Amygdala (tissue), 56 donors: ENCODE measurements around the gene EEF1AKMT1.

Experiments used
- DNase-seq, 56 donors: peaks; one replicate each; lab custom pipeline; 2025; lab: John Stamatoyannopoulos, UW

The EEF1AKMT1 gene

GRCh38 chr13:20721058-20721453 is 52.7 kb downstream of the EEF1AKMT1 start:
- DNase-seq: no peak

GRCh38 chr13:20720499-20720898 is 53.3 kb downstream of the EEF1AKMT1 start:
- DNase-seq: no peak

- DNase-seq: no peak
Observed at GRCh38 chr13:20719783-20720182, 54.0 kb downstream of the EEF1AKMT1 start.

DNA sequence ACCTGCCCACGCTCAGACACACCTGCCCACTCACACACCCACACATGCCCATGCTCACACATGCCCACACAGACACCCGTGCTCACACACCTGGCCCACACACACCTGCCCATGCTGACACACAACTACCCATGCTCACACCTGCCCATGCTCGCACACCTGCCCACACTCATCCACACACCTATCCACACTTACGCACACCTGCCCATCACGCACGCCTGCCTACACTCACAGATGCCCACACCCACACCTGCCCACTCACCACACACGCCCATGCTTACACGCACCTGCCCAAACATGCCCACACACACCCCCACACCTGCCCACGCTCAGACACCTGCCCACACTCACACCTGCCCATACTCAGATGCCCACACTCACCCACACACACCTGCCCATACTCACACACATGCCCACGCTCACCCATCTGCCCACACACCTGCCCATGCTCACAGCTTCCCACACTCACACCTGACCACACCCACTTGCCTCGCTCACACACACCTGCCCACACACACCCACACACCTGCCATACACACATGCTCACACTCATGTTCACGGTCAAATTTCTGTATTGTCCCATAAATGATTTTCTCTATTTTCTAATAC is 54.7 kb downstream of the EEF1AKMT1 start:
- DNase-seq: no peak

DNA sequence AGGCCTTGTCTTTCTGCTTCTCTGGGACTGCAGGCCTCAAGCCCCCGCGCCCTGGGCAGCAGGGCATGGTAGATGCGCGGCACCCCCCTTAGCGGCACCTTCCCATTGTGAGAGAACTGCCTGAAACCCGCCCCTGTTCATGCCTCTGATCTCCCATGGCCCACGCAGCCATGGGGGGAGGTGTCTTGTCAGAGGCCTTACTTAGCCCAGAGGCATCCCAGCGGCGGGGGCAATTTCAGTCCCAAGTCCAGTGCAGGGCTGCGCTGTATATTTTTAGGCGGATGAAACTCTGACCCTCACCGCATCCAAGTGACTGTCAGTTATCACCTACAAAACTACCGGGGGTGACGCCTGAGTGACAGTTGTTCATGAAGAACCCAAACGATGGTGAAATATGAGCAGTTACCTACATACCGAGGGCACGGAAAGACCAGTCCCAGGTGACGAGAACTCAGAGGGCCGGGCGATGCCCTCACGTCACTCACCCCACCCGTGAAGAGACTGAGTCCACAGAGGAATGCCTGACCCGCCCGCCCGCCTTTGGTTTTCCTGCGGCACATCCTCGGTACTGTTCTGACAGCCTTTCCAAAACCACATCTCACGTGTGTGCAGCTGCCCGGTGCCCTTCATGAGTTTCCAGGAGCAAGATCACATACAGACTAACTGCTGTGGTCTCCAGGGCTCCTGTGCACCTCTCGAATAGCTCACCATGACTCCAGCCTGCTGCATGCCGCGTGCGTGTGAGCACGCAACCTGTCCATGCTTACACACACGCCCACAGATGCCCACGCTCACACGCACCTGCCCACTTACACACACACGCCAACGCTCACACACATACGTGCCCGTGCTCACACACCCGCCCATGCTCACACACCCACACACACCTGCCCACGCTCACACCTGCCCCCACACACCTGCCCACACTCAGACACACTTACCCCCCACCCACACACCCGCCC is 55.9 kb downstream of the EEF1AKMT1 start:
- DNase-seq: no peak

- no peak for DNase-seq
Observed at GRCh38 chr13:20716951-20717350, 56.8 kb downstream of the EEF1AKMT1 start.

- no peak for DNase-seq
Observed at GRCh38 chr13:20715330-20715712, 58.4 kb downstream of the EEF1AKMT1 start.

- no peak for DNase-seq
Observed at GRCh38 chr13:20714563-20715329, 59.0 kb downstream of the EEF1AKMT1 start.

DNA sequence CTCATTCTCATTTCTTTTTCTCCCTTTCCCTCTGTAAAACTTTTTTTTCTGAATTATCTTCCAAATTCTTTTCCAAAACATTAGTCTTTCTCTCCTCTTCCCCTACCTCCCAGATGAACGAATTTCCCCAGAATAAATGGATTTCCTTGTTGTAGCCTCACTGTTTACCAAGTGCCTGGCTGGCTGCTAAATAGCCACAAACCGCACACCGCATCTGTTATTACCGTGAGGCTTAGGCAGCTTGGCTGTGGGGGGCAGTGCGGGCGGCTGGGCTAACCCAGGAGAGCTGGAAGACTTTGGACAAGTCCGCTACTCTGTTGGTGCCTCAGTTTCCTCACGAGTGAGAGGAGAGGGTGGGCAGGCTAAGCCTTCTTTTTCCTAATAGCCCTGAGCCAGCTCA is 59.6 kb downstream of the EEF1AKMT1 start:
- no peak for DNase-seq

DNA sequence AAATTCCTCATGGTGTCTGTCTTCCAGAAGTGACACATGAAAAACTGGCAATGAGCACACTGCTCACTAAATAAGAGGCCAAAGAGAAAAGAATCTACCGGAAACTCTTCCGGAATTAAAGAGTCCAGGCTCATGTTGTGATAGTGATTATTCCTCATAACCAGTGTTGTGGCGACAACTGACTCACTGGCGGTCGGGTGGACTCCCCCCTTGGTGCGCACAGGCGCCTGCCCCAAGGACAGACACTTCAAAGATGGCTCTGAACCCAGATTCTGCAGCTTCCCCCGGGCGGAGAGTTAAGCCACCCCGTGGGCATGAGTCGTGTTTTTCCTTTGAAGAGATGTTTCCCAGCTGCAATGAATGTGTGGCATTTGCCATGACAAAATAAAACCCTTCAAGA is 60.0 kb downstream of the EEF1AKMT1 start:
- DNase-seq: peak in 7 of 56 donors; percentile 19 to 40 (median 32)

DNA sequence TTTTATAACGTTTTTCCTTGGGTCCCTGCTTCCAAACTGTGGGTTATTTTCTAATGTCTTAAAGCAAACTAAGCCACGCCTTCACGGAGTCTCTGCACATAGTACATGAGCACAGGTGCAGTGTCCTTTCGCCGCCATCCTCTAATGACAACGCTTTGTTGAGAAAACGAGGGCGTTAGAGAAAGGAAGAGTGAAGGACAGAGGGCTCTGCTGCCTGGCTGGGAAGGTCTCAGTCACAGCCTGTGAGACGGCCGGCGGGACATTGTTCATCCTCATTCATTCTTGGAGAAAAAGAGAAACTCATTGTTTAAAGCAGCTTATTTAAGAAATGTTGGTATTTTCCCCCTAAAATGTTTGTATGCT is 60.8 kb downstream of the EEF1AKMT1 start:
- DNase-seq: no peak

GRCh38 chr13:20711301-20712044 is 62.3 kb downstream of the EEF1AKMT1 start:
- DNase-seq: no peak

DNA sequence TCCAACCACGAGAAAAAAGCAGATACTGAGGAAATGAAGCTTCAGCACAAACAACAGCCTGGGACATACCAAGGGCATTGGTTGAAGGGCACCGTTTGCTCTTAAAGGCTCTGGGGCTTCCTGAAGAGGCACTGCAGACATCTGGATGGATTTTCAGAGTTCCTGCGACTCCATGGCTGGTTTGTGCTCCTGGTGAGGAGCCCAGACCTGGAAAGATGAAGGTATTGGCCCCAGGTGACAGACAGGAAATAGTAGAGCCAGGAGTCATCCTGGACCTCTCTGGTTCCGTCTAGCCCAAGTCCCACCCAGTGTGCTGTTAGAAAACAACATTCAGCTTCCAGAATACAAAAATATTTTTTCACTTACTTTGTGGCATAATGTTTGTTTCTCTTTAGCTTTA is 64.0 kb downstream of the EEF1AKMT1 start:
- DNase-seq: no peak

- DNase-seq: no peak
Observed at GRCh38 chr13:20709369-20709768, 64.4 kb downstream of the EEF1AKMT1 start.

GRCh38 chr13:20708216-20708615 is 65.5 kb downstream of the EEF1AKMT1 start:
- no peak for DNase-seq

DNA sequence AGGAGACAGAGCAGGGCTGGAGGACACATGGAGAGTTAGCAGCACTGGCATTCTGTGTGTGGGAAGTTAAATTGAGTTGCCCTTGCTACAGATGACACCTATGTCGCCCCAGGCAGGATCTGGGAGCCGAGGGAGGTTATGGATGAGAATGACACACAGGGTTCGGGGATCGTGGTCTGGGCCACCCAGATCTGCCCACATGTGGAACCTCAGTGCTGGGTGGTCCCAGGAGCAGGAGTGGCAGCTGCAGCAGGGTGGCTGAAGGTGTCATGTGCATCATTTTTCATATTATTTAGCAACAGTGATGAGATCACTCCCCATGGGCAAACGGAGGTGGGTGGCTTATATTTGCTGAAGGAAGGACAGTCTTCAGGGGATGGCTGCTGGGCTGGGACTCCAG is 67.1 kb downstream of the EEF1AKMT1 start:
- no peak for DNase-seq

- no peak for DNase-seq
Observed at GRCh38 chr13:20704459-20705069, 69.2 kb downstream of the EEF1AKMT1 start.

- peak in 44 of 56 donors; percentile 12 to 79 (median 52) for DNase-seq
Observed at GRCh38 chr13:20703780-20704458, 69.8 kb downstream of the EEF1AKMT1 start.
